ENCODE data around the gene NBEAL1.
"Not testable (repeated sequence)": the region's sequence is repeated elsewhere in the genome, so short reads cannot be mapped to it uniquely, and the experiment has no call there.

NBEAL1 gene

DNA sequence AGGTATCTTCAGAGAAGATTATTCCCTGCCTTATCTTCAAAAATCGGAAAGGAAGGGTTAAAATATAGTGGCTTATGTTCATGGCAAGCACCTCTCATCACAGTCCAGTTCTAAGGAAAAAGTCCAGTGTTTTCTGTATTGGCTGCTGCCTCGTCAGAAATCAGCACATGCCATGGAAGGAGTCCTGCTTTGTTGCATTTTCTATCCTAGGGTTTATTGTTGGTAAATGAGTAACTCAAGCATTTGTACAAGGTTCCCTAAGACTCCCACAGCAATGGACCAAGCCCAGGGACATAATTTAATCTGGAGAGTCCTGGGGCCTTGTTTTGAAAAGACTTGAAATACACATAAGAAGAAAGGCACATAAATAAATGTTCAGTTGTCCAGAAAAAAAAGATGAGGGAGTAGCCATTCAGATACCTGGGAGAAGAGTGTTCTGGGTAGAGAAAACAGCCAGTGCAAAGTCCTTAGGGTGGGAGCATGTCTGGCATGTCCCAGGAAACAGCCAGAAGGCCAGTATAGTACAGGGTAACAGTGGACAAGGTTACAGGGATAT lies 26.4 kb downstream of the NBEAL1 start:
- no peak for DNase-seq

DNA sequence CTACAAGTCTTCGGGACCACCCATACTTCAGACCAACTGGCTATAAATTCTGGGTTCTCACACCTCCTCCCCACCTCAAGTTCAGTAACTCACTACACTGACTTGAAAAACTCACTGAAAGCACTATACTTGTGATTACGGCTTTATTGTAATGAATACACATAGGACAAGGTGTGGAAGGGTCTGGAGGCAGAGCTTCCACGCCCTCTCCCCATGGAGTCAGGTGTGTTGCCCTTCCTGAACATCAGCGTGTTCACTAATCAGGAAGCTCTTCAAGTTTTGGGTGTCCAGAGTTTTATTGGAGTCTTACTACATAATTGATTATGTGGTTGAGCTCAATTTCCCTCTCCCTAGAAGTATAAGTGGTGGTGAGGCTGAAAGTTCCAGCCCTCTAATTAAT lies 27.5 kb downstream of the NBEAL1 start:
- no peak for DNase-seq

DNA sequence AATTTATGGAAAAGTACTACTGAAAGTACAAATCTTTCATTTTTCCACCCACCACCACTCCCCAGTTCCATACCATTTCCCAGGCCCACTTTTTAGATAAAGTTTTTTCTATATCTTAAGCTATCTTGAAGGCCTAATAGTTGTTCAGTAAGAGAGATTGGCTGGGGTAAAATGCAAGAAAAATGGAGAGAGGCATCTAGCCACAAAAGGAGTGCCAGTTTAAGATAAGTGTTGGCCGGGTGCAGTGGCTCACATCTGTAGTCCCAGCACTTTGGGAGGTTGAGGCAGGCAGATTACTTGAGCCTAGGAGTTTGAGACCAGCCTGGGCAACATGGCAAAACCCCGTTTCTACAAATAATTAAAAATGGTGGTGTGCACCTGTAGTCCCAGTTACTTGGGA lies 28.6 kb downstream of the NBEAL1 start:
- no peak for DNase-seq

DNA sequence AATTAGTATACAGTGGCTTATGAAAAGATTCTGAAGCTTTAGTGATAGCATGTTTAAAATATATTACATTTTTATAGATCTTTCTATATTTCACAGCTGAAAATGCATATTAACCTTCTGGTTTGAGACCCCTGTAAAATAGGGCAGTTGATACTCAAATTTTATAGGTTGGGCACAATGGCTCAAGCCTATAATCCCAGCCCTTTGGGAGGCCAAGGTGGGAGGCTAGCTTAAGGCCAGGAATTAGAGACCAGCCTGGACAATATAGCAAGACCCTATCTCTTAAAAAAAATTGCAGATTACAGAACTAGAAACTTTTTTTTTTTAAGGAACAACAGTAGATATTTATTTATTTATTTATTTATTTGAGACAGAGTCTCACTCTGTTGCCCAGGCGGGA lies 31.2 kb downstream of the NBEAL1 start:
- DNase-seq, result no peak

DNA sequence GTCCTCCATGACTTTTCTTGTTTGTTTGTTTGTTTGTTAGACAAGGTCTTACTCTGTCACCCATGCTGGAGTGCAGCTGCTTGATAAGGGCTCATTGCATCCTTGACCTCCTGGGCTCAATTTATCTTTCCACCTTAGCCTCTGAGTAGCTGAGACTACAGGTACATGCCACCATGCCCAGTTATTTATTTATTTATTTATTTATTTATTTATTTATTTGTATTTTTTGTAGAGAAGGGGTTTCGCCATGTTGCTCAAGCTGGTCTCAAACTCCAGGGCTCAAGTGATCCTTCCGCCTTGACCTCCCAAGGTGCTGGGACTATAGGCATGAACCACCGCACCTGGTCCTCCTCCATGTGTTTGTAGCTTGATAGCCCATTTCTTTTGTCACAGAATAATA lies 37.9 kb downstream of the NBEAL1 start:
- no peak for DNase-seq

DNA sequence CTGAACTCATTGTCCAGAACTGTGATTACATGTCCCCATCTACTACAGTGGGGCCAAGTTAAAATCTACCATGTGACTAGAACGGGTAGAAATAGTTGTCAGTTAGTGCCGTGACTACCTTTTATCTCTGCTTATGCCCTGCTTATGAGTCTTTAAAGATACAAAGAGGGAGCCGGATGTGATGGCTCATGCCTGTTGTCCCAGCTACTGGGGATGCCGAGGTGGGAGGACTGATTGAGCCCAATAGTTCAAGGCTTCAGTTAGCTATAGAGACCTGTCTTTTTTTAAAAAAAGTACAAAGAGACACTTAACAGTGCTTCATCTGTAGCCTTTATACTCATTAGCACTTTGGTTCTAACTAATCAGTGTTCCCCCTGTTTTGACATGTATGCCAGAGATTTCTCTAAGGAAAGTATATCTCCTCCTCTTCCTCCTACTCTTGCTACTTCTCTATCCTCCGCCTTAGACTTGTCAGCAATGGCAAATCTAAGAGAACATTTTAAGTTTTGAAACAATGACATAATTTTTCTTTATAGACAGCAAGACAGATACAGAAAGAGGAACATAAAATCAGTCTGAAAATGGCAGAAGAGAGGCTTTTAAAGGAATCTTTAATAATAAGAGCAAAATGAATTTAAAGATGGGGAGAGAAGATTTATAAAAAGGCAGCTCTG lies 45.0 kb downstream of the NBEAL1 start:
- peak; percentile 10 for DNase-seq

DNA sequence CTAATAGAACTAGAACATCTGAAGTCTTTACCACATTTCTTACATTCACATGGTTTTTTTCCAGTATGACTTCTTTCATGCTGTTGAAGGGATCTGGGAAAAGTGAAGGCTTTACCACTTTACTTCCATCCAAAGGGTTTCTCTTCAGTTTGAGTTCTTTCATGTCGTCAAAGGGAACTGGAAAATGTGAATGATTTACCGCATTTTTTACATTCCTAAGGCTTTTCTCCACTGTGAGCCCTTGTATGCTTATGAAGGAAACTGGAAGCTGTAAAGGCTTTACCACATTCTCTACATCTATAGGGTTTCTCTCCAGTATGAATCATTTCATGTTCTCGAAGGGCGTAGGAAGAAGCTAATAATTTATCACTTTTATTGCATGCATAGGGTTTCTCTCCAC lies 46.7 kb downstream of the NBEAL1 start:
- no peak for DNase-seq

DNA sequence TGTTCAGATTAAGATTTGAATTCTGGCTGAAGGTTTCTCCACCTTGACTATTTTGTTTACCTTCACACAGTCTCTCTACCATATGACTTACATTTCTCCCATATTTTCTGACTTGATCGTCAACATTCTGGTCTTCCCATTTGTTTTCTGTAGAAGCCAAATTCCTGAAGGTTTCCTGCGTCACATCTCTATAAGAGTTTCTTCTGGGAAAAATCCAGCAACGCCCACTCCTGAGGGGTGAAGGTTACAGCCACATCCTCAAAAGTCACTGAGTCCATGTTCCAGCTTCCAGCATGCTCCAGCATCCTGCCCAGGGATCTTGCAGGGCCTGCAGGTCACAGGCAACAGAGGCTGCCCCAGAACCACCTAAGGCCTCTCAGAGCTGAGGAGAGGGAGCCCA lies 47.5 kb downstream of the NBEAL1 start:
- no peak for DNase-seq

DNA sequence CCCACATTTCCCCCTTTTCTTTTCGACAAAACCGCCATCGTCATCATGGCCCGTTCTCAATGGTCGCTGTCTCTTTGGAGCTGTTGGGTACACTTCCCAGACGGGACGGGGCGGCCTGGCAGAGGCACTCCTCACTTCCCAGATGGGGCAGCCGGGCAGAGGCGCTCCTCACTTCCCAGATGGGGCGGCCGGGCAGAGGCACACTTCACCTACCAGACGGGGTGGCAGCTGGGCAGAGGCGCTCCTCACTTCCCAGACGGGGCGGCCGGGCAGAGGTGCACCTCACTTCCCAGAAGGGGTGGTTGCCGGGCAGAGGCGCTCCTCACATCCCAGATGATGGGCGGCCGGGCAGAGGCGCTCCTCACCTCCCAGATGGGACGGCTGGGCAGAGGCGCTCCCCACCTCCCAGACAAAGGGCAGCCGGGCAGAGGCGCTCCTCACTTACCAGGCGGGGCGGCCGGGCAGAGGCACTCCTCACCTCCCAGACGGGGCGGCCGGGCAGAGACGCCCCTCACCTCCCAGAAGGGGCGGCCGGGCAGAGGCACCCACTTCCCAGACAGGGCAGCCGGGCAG lies 51.9 kb downstream of the NBEAL1 start:
- DNase-seq, result not testable (repeated sequence)

DNA sequence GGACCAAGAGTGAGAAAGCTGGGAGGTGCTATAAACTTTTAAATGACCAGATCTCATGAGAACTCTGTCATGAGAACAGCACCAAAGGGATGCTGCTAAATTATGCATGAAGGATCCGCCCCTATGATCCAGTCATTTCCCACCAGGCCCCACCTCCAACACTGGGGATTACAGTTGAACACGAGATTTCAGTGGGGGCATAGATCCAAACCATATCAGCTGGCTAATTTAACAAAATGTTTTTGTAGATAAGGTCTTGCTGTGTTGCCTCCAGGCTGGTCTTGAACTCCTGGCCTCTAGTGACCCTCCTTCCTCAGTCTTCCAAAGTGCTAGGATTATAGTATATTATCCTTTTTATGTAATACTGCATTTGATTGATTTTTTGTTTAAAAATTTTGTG lies 56.0 kb downstream of the NBEAL1 start:
- no peak for DNase-seq

DNA sequence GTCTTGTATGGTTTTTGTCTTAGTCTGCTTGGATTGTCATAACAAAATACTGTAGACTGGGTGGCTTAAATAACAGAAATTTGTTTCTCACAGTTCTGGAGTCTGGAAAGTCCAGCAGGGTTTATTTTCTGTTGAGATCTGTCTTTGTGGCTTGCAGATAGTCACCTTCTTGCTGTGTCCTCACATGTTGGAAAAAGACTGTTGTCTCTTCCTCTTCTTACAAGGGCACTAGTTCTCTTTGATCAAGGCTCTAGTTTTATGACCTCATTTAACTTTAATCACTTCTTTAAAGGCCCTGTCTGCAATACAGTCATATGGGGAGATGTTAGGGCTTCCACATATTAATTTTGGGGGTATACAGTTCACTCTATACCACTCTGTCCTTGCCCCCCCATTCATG lies 56.5 kb downstream of the NBEAL1 start:
- DNase-seq, result peak; percentile 16

DNA sequence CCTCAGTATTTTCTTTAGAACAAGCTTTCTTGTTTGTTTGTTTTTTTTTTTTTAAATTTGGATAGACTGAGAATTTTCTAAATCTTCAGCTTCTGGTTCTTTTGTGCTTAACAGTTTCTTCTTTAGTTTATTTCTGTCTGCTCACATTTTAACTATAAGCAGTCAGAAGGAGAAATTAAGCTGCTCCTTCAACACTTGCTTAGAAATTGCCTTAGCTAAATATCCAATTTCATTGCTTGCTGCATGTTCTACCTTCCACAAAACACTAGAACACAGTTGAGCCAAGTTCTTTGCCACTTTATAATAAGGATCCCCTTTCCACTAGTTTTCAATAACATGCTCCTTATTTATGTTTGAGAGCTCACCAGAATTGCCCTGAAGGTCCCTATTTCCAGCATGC lies 57.7 kb downstream of the NBEAL1 start:
- DNase-seq, result no peak

DNA sequence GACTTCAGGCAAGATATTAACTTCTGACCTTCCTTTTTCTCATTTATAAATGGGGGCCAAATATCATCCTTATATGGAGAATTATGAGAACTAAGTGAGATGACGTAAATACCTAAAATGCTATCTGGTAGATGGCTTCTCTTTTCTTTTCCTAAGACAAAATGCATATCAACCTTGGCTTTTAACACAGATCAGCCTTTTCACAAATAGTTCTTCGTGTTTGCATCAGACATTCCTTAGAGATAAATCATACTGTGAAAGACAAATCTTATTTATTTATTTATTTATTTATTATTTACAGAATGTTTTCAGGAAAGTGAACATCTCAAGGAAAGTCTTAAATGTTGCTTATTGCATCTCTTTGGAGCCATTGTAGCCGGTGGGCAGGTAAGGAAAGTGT lies 62.8 kb downstream of the NBEAL1 start:
- no peak for DNase-seq

DNA sequence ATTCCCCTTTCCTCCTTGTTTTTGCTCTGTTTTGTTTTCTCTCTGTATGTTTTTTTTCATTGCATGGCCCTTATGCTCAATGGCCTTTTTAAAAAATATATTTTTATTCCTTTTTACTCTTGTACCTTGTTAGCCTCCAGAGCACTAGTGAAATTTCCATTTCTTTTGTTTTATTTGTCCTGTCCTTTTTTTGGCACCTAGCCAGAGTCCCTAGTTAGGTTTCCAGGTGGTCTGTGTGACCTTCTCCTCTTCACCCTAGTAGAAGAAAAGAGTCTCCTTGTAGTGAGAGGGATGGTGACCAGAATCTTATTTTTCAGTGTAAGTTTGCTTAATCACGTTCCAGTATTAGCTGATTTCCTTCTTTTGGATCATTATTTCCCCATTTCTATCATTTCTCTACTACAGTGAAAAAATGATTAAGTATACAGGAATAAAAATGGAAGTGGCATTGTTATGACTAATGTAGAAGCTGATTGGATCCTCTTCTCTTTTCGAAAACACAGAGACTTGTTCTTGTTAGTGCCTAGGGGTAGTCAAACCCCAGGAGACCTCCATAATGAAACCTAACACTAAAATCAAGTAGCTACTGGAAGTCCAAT lies 65.9 kb downstream of the NBEAL1 start:
- DNase-seq, result no peak

DNA sequence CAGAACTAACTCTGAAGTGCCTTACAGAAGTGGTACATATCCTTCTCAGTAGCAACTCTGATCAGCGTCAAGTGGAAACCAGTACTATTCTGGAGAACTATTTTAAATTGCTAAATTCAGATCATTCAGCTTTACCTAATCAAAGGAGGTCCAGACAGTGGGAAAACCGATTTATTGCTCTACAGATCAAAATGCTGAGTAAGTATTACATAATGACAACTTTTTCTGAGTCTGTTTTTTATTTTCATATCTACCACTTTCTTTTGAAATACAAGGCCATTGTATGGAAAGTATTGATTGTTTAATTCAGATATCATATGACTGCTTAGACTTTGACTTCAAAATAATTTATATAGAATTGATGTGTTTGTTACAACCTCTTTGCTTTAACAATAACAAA lies 68.7 kb downstream of the NBEAL1 start:
- no peak for DNase-seq

DNA sequence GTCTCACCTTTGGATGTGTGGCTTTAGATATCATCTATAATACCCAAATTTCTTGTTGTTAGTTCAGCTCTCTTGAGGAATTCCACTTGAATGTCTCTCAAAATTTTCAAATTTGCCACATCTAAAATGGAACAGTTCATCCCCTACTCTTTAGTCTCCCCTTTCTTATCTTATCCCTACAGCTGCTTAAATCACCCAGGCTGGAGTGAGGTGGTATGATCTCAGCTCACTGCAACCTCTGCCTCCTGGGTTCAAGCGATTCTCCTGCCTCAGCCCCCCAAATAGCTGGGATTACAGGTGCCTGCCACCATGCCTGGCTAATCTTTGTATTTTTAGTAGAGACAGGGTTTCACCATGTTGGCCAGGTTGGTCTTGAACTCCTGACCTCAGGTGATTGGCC lies 71.7 kb downstream of the NBEAL1 start:
- DNase-seq, result not testable (repeated sequence)

DNA sequence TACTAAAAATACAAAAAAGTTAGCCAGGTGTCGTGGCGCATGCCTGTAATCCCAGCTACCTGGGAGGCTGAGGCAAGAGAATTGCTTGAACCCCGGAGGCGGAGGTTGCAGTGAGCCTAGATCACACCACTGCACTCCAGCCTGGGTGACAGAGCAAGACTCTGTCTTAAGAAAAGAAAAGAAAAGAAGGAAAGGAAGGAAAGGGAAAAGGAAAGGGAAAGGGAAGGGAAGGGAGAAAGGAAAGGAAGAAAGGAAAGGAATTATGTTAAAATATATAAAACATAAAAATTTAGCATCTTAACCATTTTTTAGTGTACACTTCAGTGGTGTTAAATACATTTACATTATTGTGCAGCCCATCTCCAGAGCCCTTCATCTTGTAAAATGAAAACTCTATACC lies 76.0 kb downstream of the NBEAL1 start:
- not testable (repeated sequence) for DNase-seq

DNA sequence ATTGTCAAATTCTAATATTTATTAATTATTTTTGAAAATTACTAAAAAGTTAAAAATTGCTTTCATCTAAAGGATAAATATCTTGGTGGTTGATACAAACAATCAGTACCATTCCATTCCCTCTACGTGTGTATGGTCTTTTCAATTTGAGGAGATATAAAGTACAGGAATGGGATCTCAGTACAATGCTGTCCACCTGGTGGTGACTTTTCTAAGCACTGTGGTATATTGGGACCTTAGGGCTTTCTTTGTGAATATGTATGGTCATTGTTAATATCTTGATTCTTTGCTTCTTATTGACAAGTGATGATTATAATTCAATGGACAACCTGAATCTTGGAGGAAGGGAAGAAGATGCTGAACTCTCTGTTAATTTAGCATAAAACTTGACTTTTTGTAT lies 83.1 kb downstream of the NBEAL1 start:
- no peak for DNase-seq

DNA sequence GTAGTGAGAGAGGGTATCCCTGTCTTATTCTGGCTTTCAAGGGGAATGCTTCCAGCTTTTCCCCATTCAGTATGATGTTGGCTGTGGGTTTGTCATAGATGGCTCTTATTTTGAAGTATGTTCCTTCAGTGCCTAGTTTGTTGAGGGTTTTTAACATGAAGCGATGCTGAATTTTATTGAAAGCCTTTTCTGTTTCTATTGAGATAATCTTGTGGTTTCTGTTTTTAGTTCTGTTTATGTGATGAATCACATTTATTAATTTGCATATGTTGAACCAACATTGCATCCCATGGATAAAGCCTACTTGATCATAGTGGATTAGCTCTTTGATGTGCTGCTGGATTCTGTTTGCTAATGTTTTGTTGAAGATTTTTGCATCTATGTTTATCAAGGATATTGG lies 87.7 kb downstream of the NBEAL1 start:
- not testable (repeated sequence) for DNase-seq

DNA sequence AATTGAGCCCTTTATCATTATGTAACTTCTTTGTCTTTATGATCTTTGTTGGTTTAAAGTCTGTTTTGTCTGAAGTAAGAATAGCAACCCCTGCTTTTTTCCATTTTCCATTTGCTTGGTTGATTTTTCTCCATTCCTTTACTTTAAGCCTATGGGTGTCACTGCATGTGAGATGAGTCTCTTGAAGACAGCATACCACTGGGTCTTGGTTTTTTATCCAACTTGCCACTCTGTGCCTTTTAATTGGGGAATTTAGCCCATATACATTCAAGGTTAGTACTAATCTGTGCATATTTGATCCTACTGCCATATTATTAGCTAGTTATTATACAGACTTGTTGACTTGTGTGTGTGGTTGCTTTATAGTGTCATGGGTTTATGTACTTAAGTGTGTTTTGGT lies 89.6 kb downstream of the NBEAL1 start:
- DNase-seq, result no peak

DNA sequence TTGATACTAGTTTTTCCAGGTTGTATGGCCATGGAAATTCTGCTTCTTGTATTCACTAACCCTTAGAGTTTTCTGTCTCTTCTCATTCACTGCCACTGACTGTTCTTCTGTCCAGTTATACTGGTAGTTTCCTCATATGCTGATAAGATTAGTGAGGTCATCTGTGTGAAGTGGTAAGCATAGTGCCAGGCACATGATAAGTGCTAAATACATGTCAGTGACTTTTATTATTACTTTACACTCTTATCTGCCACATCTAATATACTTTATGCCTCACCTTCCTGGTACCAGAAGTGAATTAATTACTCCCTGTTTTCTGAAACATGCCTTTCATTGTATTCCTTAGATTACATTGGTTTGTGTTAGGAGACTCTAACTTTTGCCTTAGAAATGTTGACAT lies 91.3 kb downstream of the NBEAL1 start:
- no peak for DNase-seq

DNA sequence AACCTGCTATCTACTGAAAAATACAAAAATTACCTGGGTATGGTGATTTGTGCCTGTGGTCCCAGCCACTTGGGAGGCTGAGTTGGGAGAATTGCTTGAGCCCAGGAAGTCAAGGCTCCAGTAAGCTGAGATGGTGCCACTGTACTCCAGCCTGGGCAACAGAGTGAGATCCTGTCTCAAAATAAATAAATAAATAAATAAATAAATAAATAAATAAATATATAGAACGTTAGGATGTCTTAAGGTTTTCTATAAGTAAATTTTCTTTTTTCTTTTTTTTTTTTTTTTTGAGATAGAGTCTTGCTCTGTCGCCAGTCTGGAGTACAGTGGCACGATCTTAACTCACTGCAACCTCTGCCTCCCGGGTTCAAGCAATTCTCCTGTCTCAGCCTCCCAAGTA lies 95.8 kb downstream of the NBEAL1 start:
- not testable (repeated sequence) for DNase-seq

DNA sequence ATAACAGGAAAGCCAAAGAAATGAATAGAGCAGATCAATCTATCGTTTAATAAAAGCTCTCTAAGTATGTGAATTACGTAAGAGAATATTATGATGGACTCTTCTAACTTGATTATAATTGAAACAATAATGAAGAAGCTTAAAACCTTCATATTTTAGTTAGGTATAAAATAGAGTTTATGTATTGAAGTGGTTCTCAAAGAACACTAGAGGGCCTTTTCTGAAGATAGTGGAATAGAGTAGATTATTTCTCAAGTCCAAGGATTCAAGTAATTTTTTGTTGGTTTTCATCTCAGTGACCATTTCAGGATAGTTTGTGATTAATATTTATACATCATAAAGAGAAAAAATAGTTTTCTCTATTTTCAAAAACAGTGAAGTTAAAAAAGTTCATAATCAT lies 97.7 kb downstream of the NBEAL1 start:
- no peak for DNase-seq

DNA sequence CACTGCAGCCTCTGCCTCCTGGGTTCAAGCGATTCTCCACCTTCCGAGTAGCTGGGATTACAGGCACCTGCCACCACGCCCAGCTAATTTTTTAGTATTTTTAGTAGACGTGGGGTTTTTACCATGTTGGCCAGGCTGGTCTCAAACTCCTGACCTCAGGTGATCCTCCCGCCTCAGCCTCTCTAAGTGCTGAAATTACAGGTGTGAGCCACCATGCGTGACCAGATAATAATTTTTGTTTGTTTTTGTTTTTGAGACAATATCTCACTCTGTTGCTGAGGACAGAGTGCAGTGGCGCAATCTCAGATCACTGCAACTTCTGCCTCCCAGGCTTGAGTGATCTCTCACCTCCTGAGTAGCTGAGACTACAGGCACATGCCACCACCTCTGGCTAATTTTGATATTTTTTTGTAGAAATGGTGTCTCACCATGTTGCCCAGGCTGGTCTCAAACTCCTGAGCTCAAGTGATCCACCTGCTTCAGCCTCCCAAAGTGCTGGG lies 100.6 kb downstream of the NBEAL1 start:
- not testable (repeated sequence) for DNase-seq

Data from MV-4-11 (cell line).